GM18858 (cell line): ENCODE results near the gene GPR84.

Experiments
- ATAC-seq: cut with Tn5 transposase; IDR thresholded peaks from one replicate; pipeline ENCODE4 v1.9.1; 2021; ENCODE audit not compliant: unreplicated experiment

The GPR84 gene

GRCh38 chr12:54392485-54393206, 28.4 kb upstream of the GPR84 start:
- no peak for ATAC-seq

- no peak for ATAC-seq
Observed at GRCh38 chr12:54390668-54391551, 26.6 kb upstream of the GPR84 start.

- ATAC-seq = no peak
Observed at GRCh38 chr12:54390176-54390667, 25.9 kb upstream of the GPR84 start.

GRCh38 chr12:54389607-54390175, 25.4 kb upstream of the GPR84 start:
- ATAC-seq = no peak

GRCh38 chr12:54389134-54389508, 24.8 kb upstream of the GPR84 start:
- no peak for ATAC-seq

- no peak for ATAC-seq
Observed at GRCh38 chr12:54388237-54389133, 24.2 kb upstream of the GPR84 start.

GRCh38 chr12:54387114-54387467, 22.8 kb upstream of the GPR84 start:
- ATAC-seq = no peak

GRCh38 chr12:54386403-54387113, 22.3 kb upstream of the GPR84 start:
- ATAC-seq = no peak

- ATAC-seq = no peak
Observed at GRCh38 chr12:54385251-54385914, 21.1 kb upstream of the GPR84 start.

- no peak for ATAC-seq
Observed at GRCh38 chr12:54384591-54385041, 20.3 kb upstream of the GPR84 start, which contains the start of gene ZNF385A. Gene ZNF385A (minus strand): TSS chr12:54384733. CDS start chr12:54384514, 219 bp downstream.

- no peak for ATAC-seq
Observed at GRCh38 chr12:54383041-54383609, 18.8 kb upstream of the GPR84 start.

- ATAC-seq = no peak
Observed at GRCh38 chr12:54381136-54381535, 16.9 kb upstream of the GPR84 start.

GRCh38 chr12:54379398-54380201, 15.3 kb upstream of the GPR84 start:
- no peak for ATAC-seq

GRCh38 chr12:54378796-54379397, 14.6 kb upstream of the GPR84 start:
- no peak for ATAC-seq

- no peak for ATAC-seq
Observed at GRCh38 chr12:54377797-54378515, 13.7 kb upstream of the GPR84 start.

GRCh38 chr12:54377007-54377406, 12.7 kb upstream of the GPR84 start:
- no peak for ATAC-seq

GRCh38 chr12:54376596-54376995, 12.3 kb upstream of the GPR84 start:
- no peak for ATAC-seq
